GM23248 (cell line): Measurements from ENCODE around the gene SLC6A7. TPM values are rescaled to one million over a fixed set of nuclear protein-coding genes. Genes with fewer than 3 reads are reported as not detected.
A peak's percentile ranks its signal among the peaks of the same experiment; 100 is the strongest.

Experiments used
- DNase-seq: peaks from one replicate; pipeline ENCODE4 v3.0.0-alpha.2; 2015
- H2AFZ ChIP-seq: fragments of 200-600 bp; sonication (generic); 2 replicates; pipeline ENCODE4 v1.6.1; 2016; ENCODE audit warnings: antibody characterized with exemption
- H3F3A ChIP-seq: fragments of 200-600 bp; sonication (generic); 2 replicates; pipeline ENCODE4 v1.6.1; 2016; ENCODE audit warnings: mild to moderate bottlenecking, antibody characterized with exemption, mixed run types; ENCODE audit not compliant: insufficient read depth
- H3K27ac ChIP-seq: fragments of 200-600 bp; sonication (generic); 2 replicates; pipeline ENCODE4 v1.5.1; 2016; ENCODE audit warnings: mild to moderate bottlenecking
- H3K27me3 ChIP-seq: fragments of 200-600 bp; sonication (generic); replicated peaks from 2 replicates; pipeline ENCODE4 v1.6.1; 2016; ENCODE audit warnings: mild to moderate bottlenecking; ENCODE audit not compliant: insufficient read depth
- H3K36me3 ChIP-seq: fragments of 200-600 bp; sonication (generic); 2 replicates; pipeline ENCODE4 v1.6.1; 2016; ENCODE audit warnings: low read depth, mild to moderate bottlenecking
- H3K4me1 ChIP-seq: fragments of 200-600 bp; sonication (generic); 2 replicates; pipeline ENCODE4 v1.6.1; 2016; ENCODE audit warnings: mild to moderate bottlenecking; ENCODE audit not compliant: insufficient read depth
- H3K4me2 ChIP-seq: fragments of 200-600 bp; sonication (generic); one replicate; pipeline ENCODE4 v1.6.1; 2016; ENCODE audit warnings: mild to moderate bottlenecking; ENCODE audit not compliant: unreplicated experiment
- H3K4me3 ChIP-seq: fragments of 200-600 bp; sonication (generic); 2 replicates; pipeline ENCODE4 v1.5.1; 2016; ENCODE audit warnings: mild to moderate bottlenecking
- H3K79me2 ChIP-seq: fragments of 200-600 bp; sonication (generic); 2 replicates; pipeline ENCODE4 v1.6.1; 2016; ENCODE audit warnings: mild to moderate bottlenecking; ENCODE audit not compliant: insufficient read depth
- H3K9ac ChIP-seq: fragments of 200-600 bp; sonication (generic); 2 replicates; pipeline ENCODE4 v1.6.1; 2016; ENCODE audit warnings: mild to moderate bottlenecking
- H3K9me2 ChIP-seq: fragments of 200-600 bp; sonication (generic); 2 replicates; pipeline ENCODE4 v1.6.1; 2016; ENCODE audit warnings: mixed run types, mild to moderate bottlenecking, moderate library complexity; ENCODE audit not compliant: insufficient read depth
- H3K9me3 ChIP-seq: fragments of 200-600 bp; sonication (generic); one replicate; pipeline ENCODE4 v1.6.1; 2017; ENCODE audit warnings: low read depth
- H4K20me1 ChIP-seq: fragments of 200-600 bp; sonication (generic); 2 replicates; pipeline ENCODE4 v1.6.0; 2016; ENCODE audit not compliant: insufficient read depth
- EZH2 ChIP-seq: fragments of 200-600 bp; sonication (generic); IDR thresholded peaks from 2 replicates; pipeline ENCODE4 v1.6.1; 2018; ENCODE audit warnings: antibody characterized with exemption, mild to moderate bottlenecking; ENCODE audit not compliant: insufficient read depth, poor library complexity, severe bottlenecking
- EZH2phosphoT487 ChIP-seq: fragments of 200-600 bp; sonication (generic); IDR thresholded peaks from 2 replicates; pipeline ENCODE4 v1.6.1; 2018; ENCODE audit warnings: antibody characterized with exemption, moderate library complexity, mild to moderate bottlenecking, low read depth; ENCODE audit not compliant: insufficient read depth
- WGBS, 2 experiments: methylation state at CpG; one replicate each; pipeline ENCODE4 v1.1.6; 2015 to 2017; ENCODE audit warnings: low lambda C conversion rate in 2 of 2, low coverage in 1 of 2; ENCODE audit errors: missing lambda C conversion rate in 2 of 2; 5-methylcytosine and 5-hydroxymethylcytosine counted together
- in situ Hi-C: fragments of 300-500 bp; cut with MboI; formaldehyde crosslinking; loops from 2 replicates; pipeline ENCODE4 v1.15.0; 2020
- polyA plus RNA-seq: library from polyadenylated mRNA; unstranded; fragments of >200 nt; fragmentation: Nextera tagmentation; extraction: Ambion mirVana; gene quantifications from 2 replicates; pipeline ENCODE4 v1.2.1, GENCODE V29; 2016
- total RNA-seq: library from RNA; depleted of rRNA; stranded (reverse); fragments of >200 nt; shearing (Covaris generic); gene quantifications from 2 replicates; pipeline ENCODE4 v1.2.3, GENCODE V29; 2014

Gene SLC6A7
- total and polyA plus RNA-seq, 2 experiments from 2014 or later = not detected

DNA sequence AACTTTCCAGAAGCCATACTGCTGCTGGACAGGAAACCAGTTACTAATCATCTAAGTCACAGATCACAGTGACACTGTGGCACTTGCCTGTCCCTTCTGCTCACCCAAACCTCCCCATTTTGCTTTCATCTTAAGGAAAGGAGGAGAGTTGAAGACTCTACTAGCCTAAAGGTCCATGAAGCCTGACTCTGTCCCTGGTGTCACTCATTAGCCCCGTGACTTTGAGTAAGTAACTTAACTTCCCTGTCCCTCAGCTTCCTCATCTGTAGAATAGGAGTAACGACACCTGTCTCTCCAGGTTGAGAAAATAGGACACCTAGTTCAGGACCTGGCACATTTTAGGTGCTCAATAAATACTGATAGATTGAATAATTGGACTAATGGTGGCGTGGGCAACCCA, 536 bp upstream of the SLC6A7 start:
- H3K4me1 ChIP-seq = no peaks in the 10 kb centered on the region
- H3K79me2 ChIP-seq = no peaks in the 10 kb centered on the region
- H2AFZ ChIP-seq = no peak overlapping the region
- H3K9me2 ChIP-seq = no peaks in the 10 kb centered on the region
- DNase-seq = no peak
- no peaks in the 10 kb centered on the region for H4K20me1 ChIP-seq
- no peaks in the 10 kb centered on the region for H3F3A ChIP-seq
- no peak overlapping the region for H3K4me3 ChIP-seq
- WGBS, 2 experiments = 70 to 71% methylated on average over 3 of the region's 3 CpGs
- H3K27ac ChIP-seq = no peak overlapping the region
- H3K4me2 ChIP-seq = no peak overlapping the region
- no peaks in the 10 kb centered on the region for H3K36me3 ChIP-seq
- in situ Hi-C loops = no loop called here
- TF ChIP-seq EZH2phosphoT487 (no peak), EZH2 (peak; percentile 9)
- H3K9me3 ChIP-seq = no peaks in the 10 kb centered on the region
- no peak overlapping the region for H3K9ac ChIP-seq
- peaks cover 39% of the 10 kb centered on the region for H3K27me3 ChIP-seq

DNA sequence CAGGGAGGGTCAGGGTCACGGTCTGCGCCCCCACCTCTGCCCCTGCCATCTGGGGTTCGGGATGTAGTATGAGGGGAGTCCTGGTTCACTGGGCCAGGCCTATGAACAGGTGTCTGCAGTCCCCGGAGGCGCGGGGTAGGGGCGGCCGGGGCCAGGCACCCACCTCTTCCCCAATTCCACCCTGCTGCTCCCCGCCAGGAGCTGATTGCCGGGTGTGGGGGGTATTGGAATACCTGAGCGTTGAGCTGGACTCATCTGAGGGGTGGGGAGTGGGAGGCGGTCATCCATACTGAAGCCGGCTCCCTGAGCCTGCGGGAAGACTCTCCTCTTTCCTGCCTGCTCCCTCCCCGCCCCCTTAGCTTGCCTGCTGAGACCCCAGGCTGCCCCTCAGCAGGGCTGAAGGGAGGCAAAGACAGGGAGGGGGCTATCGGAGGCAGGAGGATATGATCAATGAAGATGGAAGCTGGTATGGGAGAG, 679 bp downstream of the SLC6A7 start:
- no peak overlapping the region for H3K4me3 ChIP-seq
- H3K27ac ChIP-seq = no peak overlapping the region
- H4K20me1 ChIP-seq = no peaks in the 10 kb centered on the region
- no peak overlapping the region for H2AFZ ChIP-seq
- H3K9ac ChIP-seq = no peak overlapping the region
- H3K9me2 ChIP-seq = no peaks in the 10 kb centered on the region
- DNase-seq = no peak
- in situ Hi-C loops = no loop called here
- H3K9me3 ChIP-seq = no peaks in the 10 kb centered on the region
- H3F3A ChIP-seq = no peaks in the 10 kb centered on the region
- no peaks in the 10 kb centered on the region for H3K36me3 ChIP-seq
- no peaks in the 10 kb centered on the region for H3K79me2 ChIP-seq
- no peak for TF ChIP-seq EZH2
- TF ChIP-seq EZH2phosphoT487 = no peak
- 41 to 58% methylated on average over 7 to 15 of the region's 16 CpGs for WGBS, 2 experiments
- H3K27me3 ChIP-seq = peaks cover 39% of the 10 kb centered on the region
- H3K4me1 ChIP-seq = no peaks in the 10 kb centered on the region
- H3K4me2 ChIP-seq = no peak overlapping the region

DNA sequence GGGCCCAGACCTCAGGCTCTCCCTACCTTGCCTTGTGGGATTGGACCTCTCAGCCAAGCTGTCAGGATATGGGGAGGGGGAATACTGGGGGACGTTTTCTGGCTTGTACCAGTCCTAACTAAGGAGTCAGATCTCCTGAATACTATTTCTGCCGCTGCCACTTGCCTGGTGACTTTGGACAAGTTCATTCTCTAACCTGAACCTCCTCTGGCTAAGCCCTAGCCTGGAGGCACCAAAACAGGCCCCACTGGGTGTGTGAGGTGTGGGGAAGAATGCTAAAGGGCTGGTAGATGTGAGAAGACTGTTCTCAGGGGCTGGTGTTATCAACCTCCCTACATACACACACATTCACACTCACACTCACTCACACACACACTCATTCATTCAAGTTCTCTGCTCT, 1.1 kb downstream of the SLC6A7 start:
- in situ Hi-C loops = no loop called here
- Histone ChIP-seq H3K4me3 (no peak overlapping the region), H3K9me2 (no peaks in the 10 kb centered on the region), H4K20me1 (no peaks in the 10 kb centered on the region), H2AFZ (no peak overlapping the region), H3K9me3 (no peaks in the 10 kb centered on the region), H3K79me2 (no peaks in the 10 kb centered on the region), H3K4me2 (no peak overlapping the region), H3K4me1 (no peaks in the 10 kb centered on the region), H3K27ac (no peak overlapping the region), H3K9ac (no peak overlapping the region), H3K36me3 (no peaks in the 10 kb centered on the region), H3F3A (no peaks in the 10 kb centered on the region), H3K27me3 (peaks cover 39% of the 10 kb centered on the region)
- 40 to 50% methylated on average over 2 of the region's 2 CpGs for WGBS, 2 experiments
- no peak for TF ChIP-seq EZH2phosphoT487
- TF ChIP-seq EZH2 = no peak
- no peak for DNase-seq

DNA sequence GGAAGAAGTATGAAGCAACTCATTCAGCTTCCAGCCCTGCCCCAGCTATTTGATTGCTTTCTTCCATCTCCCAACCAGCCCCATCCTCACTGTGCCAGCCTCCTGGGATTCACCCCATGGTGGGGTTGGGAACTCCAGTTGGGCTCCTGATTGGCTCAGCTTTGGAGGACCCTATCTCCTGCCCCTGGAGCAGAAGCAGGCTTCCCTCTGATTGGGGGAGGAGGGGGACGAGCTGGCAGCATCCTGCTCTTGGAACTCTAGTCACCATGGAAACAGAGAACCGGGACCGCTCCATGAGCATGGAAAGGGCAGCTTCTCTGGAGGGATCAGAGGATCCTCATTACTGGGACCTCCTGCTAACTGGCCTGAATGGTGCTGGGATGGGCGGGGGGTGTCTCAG, 2.6 kb downstream of the SLC6A7 start:
- peaks cover 39% of the 10 kb centered on the region for H3K27me3 ChIP-seq
- in situ Hi-C loops = no loop called here

More for the DNA sequence above, 2.6 kb downstream of the SLC6A7 start:
- Histone ChIP-seq H3K4me1 (no peaks in the 10 kb centered on the region), H3K27ac (no peak overlapping the region), H3K79me2 (no peaks in the 10 kb centered on the region), H2AFZ (no peak overlapping the region), H3K4me3 (no peak overlapping the region), H3K4me2 (no peak overlapping the region), H3F3A (no peaks in the 10 kb centered on the region), H3K9me2 (no peaks in the 10 kb centered on the region), H3K9me3 (no peaks in the 10 kb centered on the region), H3K36me3 (no peaks in the 10 kb centered on the region), H3K9ac (no peak overlapping the region), H4K20me1 (no peaks in the 10 kb centered on the region)
- WGBS, 2 experiments = 61 to 63% methylated on average over 4 of the region's 4 CpGs
- no peak for DNase-seq
- TF ChIP-seq EZH2 (no peak), EZH2phosphoT487 (no peak)
